OCI-LY3 (cell line): ENCODE results near the gene OPTC.

Source experiments
- H2AFZ ChIP-seq: fragments of 200-600, 300-600 bp; shearing (Covaris generic); 2 replicates; pipeline ENCODE4 v1.6.0; 2014; ENCODE audit warnings: antibody characterized with exemption, low read depth, low read length
- H3K27ac ChIP-seq: fragments of 200-600, 300-600 bp; sonication (generic); 2 replicates; pipeline ENCODE4 v1.5.1; 2014; ENCODE audit warnings: mild to moderate bottlenecking, low read length, moderate library complexity, mixed read lengths
- H3K27me3 ChIP-seq: fragments of 200-600, 300-600 bp; sonication (generic); 2 replicates; pipeline ENCODE4 v1.6.1; 2014; ENCODE audit warnings: low read depth, low read length, mixed read lengths
- H3K36me3 ChIP-seq: fragments of 200-600, 300-600 bp; sonication (generic); replicated peaks from 2 replicates; pipeline ENCODE3; 2014; ENCODE audit warnings: low read depth, low read length, mixed read lengths
- H3K4me1 ChIP-seq: fragments of 300-600, 200-600 bp; sonication (generic); 2 replicates; pipeline ENCODE4 v1.6.1; 2014; ENCODE audit warnings: low read length, mixed read lengths
- H3K4me2 ChIP-seq: fragments of 200-600, 300-600 bp; sonication (generic); 2 replicates; pipeline ENCODE4 v1.6.1; 2014; ENCODE audit warnings: low read length, mixed read lengths
- H3K4me3 ChIP-seq: fragments of 300-600, 200-600 bp; sonication (generic); 2 replicates; pipeline ENCODE4 v1.5.1; 2014; ENCODE audit warnings: antibody characterized with exemption, mild to moderate bottlenecking, low read length, moderate library complexity
- H3K79me2 ChIP-seq: fragments of 300-600, 200-600 bp; shearing (Covaris generic); 2 replicates; pipeline ENCODE4 v1.6.1; 2014; ENCODE audit warnings: mild to moderate bottlenecking, low read length, mixed read lengths
- H3K9ac ChIP-seq: fragments of 300-600, 200-600 bp; shearing (Covaris generic); 2 replicates; pipeline ENCODE4 v1.6.0; 2014; ENCODE audit warnings: mild to moderate bottlenecking, low read length, moderate library complexity
- H3K9me3 ChIP-seq: fragments of 200-600, 300-600 bp; shearing (Covaris generic); 2 replicates; pipeline ENCODE4 v1.6.1; 2014; ENCODE audit warnings: low read length, mixed read lengths; ENCODE audit not compliant: insufficient read depth
- H4K20me1 ChIP-seq: fragments of 200-600, 300-600 bp; sonication (generic); 2 replicates; pipeline ENCODE4 v1.6.1; 2016; ENCODE audit warnings: low read length, mixed read lengths; ENCODE audit not compliant: insufficient read depth
- EZH2phosphoT487 ChIP-seq: fragments of 200-600 bp; shearing (Covaris generic); IDR thresholded peaks from 2 replicates; pipeline ENCODE4 v1.6.1; 2018; ENCODE audit warnings: antibody characterized with exemption, mixed run types, low read depth
- TF ChIP-seq, protein P1 (sequence below): fragments of 200-600, 300-600 bp; sonication (generic); IDR thresholded peaks from 2 replicates; pipeline ENCODE4 v1.5.1; 2014; ENCODE audit warnings: antibody characterized with exemption, low read length, low read depth

OPTC gene

DNA sequence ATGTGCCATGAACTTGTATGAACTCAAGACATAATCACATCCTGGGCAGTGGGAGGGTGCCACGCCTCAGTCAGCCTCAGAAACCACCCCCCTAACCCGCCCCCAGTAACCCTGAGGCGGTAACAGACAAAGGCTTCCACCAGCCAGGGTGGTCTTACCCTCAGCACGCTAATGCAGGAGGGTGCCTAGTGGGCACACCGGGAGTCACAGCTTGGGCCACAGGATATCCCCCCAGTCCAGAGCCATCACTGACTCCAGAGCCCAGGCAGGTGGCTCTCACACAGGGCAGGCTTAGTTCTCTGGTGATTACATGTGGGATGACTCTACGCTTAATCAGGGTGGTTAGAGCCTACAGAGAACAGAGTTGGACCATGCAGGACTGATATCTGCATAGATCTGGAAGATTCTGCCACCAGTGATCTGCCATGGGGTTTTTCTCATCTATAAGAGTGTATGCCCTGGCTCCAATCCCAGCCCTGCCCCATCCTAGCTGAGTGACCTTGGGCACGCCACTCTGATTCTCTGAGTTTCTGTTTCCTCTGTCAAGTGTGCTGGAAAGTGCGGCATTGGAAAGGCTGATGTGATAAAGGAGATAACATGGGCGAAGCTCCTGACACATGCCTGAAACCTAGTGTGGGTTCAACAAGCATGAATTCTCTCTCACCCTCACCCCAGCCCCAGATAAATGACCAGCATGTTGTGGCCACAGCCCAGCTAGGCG lies 27.3 kb downstream of the OPTC start:
- H3K4me3 ChIP-seq, result no peak overlapping the region

DNA sequence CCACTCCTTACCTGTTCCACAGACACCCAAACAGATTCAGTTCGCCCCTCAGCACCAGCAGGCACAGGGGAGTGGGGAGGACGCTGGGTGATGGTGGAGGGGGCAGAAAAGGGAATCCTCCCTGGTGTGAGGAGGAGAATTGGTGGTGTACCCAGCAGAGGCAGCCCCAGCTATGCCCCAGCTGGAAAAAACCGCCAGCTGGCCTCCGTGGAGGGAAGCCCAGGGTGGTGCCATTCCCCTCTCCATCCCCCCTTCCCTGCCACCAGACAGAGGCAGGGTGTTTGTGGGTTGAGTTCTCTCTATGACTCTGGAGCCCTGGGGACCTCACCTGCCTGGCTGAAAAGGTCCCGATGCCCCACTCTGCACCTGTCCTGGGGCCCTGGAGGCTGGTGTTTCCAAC lies 27.9 kb downstream of the OPTC start:
- no peak overlapping the region for H3K27ac ChIP-seq

More for the DNA sequence above, 27.3 kb downstream of the OPTC start:
- H3K4me2 ChIP-seq, result no peak overlapping the region
- no peak overlapping the region for H3K27ac ChIP-seq
- no peak overlapping the region for H3K9ac ChIP-seq
- no peaks in the 10 kb centered on the region for H3K36me3 ChIP-seq
- no peaks in the 10 kb centered on the region for H3K9me3 ChIP-seq
- H4K20me1 ChIP-seq, result no peaks in the 10 kb centered on the region
- H3K4me1 ChIP-seq, result no peaks in the 10 kb centered on the region
- H3K27me3 ChIP-seq, result no peaks in the 10 kb centered on the region
- H2AFZ ChIP-seq, result no peak overlapping the region
- H3K79me2 ChIP-seq, result no peaks in the 10 kb centered on the region
- no peak for TF ChIP-seq EZH2phosphoT487
- TF ChIP-seq, protein P1, sequence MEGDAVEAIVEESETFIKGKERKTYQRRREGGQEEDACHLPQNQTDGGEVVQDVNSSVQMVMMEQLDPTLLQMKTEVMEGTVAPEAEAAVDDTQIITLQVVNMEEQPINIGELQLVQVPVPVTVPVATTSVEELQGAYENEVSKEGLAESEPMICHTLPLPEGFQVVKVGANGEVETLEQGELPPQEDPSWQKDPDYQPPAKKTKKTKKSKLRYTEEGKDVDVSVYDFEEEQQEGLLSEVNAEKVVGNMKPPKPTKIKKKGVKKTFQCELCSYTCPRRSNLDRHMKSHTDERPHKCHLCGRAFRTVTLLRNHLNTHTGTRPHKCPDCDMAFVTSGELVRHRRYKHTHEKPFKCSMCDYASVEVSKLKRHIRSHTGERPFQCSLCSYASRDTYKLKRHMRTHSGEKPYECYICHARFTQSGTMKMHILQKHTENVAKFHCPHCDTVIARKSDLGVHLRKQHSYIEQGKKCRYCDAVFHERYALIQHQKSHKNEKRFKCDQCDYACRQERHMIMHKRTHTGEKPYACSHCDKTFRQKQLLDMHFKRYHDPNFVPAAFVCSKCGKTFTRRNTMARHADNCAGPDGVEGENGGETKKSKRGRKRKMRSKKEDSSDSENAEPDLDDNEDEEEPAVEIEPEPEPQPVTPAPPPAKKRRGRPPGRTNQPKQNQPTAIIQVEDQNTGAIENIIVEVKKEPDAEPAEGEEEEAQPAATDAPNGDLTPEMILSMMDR, result no peak

DNA sequence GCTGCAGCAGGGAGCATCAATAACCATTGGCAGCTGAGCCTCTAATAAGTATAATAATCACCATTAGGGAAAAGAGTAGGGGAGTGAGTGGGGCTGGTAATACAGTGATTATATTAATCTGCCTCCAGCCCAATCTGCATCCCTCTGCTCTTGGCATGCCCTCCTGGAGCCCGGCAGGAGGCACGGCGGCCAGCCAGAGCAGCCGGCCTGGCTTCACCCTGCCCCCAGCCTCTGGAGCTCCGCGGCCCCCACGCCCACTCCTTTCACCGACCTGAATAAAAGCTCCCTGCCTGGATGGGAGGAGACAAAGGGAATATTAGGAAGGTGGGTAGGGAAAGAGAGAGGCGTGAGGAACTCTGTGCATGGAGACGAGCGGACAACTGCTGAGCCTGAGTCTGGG lies 28.3 kb downstream of the OPTC start:
- H3K36me3 ChIP-seq, result no peaks in the 10 kb centered on the region
- no peak overlapping the region for H3K4me3 ChIP-seq

More for the DNA sequence above, 27.9 kb downstream of the OPTC start:
- Histone ChIP-seq H3K9me3 (no peaks in the 10 kb centered on the region), H3K79me2 (no peaks in the 10 kb centered on the region), H3K4me1 (no peaks in the 10 kb centered on the region), H3K9ac (no peak overlapping the region), H3K4me3 (no peak overlapping the region), H3K36me3 (no peaks in the 10 kb centered on the region), H3K4me2 (no peak overlapping the region), H2AFZ (no peak overlapping the region), H4K20me1 (no peaks in the 10 kb centered on the region), H3K27me3 (no peaks in the 10 kb centered on the region)
- TF ChIP-seq, protein P1, result no peak
- no peak for TF ChIP-seq EZH2phosphoT487

DNA sequence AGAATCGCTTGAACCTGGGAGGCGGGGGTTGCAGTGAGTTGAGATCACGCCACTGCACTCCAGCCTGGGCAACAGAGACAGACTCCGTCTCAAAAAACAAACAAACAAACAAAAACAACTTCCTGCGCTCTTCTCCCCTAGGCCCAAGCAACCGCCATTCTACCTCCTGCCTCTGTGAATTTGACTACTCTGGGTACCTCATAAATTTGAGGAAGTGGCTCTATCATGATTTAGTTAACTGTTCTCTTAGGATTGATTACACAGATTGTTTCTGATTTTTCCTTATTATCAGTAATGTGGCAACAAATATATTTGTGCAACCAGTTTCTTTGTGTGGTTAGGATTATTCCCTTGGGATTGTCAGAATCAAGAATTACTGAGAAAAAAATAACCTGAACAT lies 29.7 kb downstream of the OPTC start:
- Histone ChIP-seq H3K9me3 (no peaks in the 10 kb centered on the region), H2AFZ (no peak overlapping the region), H4K20me1 (no peaks in the 10 kb centered on the region), H3K9ac (no peak overlapping the region), H3K4me3 (no peak overlapping the region), H3K27ac (no peak overlapping the region), H3K79me2 (no peaks in the 10 kb centered on the region), H3K4me1 (no peaks in the 10 kb centered on the region), H3K4me2 (no peak overlapping the region), H3K36me3 (no peaks in the 10 kb centered on the region), H3K27me3 (no peaks in the 10 kb centered on the region)
- TF ChIP-seq EZH2phosphoT487, result no peak
- TF ChIP-seq, protein P1, result no peak

More for the DNA sequence above, 28.3 kb downstream of the OPTC start:
- no peak overlapping the region for H3K9ac ChIP-seq
- H3K27me3 ChIP-seq, result no peaks in the 10 kb centered on the region
- H3K9me3 ChIP-seq, result no peaks in the 10 kb centered on the region
- no peaks in the 10 kb centered on the region for H4K20me1 ChIP-seq
- no peaks in the 10 kb centered on the region for H3K4me1 ChIP-seq
- H3K79me2 ChIP-seq, result no peaks in the 10 kb centered on the region
- no peak overlapping the region for H3K4me2 ChIP-seq
- no peak overlapping the region for H3K27ac ChIP-seq
- H2AFZ ChIP-seq, result no peak overlapping the region
- TF ChIP-seq EZH2phosphoT487, result no peak
- TF ChIP-seq, protein P1, result no peak
